Fibroblast of skin of abdomen (primary cell): ENCODE measurements around the gene RGS14.
"Not testable (repeated sequence)": the region's sequence is repeated elsewhere in the genome, so short reads cannot be mapped to it uniquely, and the experiment has no call there.

Source experiments
- DNase-seq: peaks from one replicate; pipeline ENCODE4 v3.0.0-alpha.2; 2013

Gene RGS14

GRCh38 chr5:177365845-177366527 is 8.3 kb downstream of the RGS14 start:
- DNase-seq: no peak

- peak; percentile 84 for DNase-seq
These were observed 9.0 kb downstream of the RGS14 start for GRCh38 chr5:177366528-177367322.

GRCh38 chr5:177367323-177367848 is 9.7 kb downstream of the RGS14 start:
- DNase-seq: no peak

- no peak for DNase-seq
These were observed 10.5 kb downstream of the RGS14 start for GRCh38 chr5:177367981-177368868.

GRCh38 chr5:177368869-177369644 is 11.3 kb downstream of the RGS14 start:
- no peak for DNase-seq

GRCh38 chr5:177369645-177370440 is 12.1 kb downstream of the RGS14 start:
- no peak for DNase-seq

GRCh38 chr5:177370488-177371119 is 12.9 kb downstream of the RGS14 start:
- peak; percentile 79 for DNase-seq

- DNase-seq: no peak
These were observed 13.7 kb downstream of the RGS14 start for GRCh38 chr5:177371120-177372033.

- DNase-seq: no peak
These were observed 14.5 kb downstream of the RGS14 start for GRCh38 chr5:177372034-177372896.

GRCh38 chr5:177372910-177373309 is 15.2 kb downstream of the RGS14 start:
- DNase-seq: no peak

- no peak for DNase-seq
These were observed 16.1 kb downstream of the RGS14 start for GRCh38 chr5:177373806-177374205.

GRCh38 chr5:177374211-177374610 is 16.5 kb downstream of the RGS14 start:
- DNase-seq: no peak

- not testable (repeated sequence) for DNase-seq
These were observed 17.8 kb downstream of the RGS14 start for GRCh38 chr5:177375516-177375915.

- DNase-seq: no peak
These were observed 18.4 kb downstream of the RGS14 start for GRCh38 chr5:177376107-177376506.

GRCh38 chr5:177377851-177378776 is 20.4 kb downstream of the RGS14 start:
- DNase-seq: no peak

- peak; percentile 84 for DNase-seq
These were observed 21.5 kb downstream of the RGS14 start for GRCh38 chr5:177378884-177379883.
